GM11168 (cell line): ENCODE measurements around the gene FYTTD1.
"Not testable (repeated sequence)": the region's sequence is repeated elsewhere in the genome, so short reads cannot be mapped to it uniquely, and the experiment has no call there.

Experiments used
- in situ Hi-C: fragments of 300-500 bp; cut with MboI; formaldehyde crosslinking; loops from one replicate; pipeline ENCODE4 v1.12.0; 2022; ENCODE audit warnings: low sequenced_read_pairs; ENCODE audit not compliant: unreplicated experiment

FYTTD1 gene

GRCh38 chr3:197749601-197750395 lies at the start of gene FYTTD1:
TSS of gene FYTTD1 (plus strand) at chr3:197749883. CDS start at chr3:197749972, 89 bp downstream.
- in situ Hi-C loops = no loop called here

GRCh38 chr3:197700095-197700494 lies 49.6 kb upstream of the FYTTD1 start:
- in situ Hi-C loops = no loop called here

GRCh38 chr3:197701841-197702240 lies 47.8 kb upstream of the FYTTD1 start:
- in situ Hi-C loops = no loop called here

GRCh38 chr3:197706658-197707057 lies 43.0 kb upstream of the FYTTD1 start:
- in situ Hi-C loops = no loop called here

- in situ Hi-C loops = no loop called here
Measured at GRCh38 chr3:197709135-197709534, 40.5 kb upstream of the FYTTD1 start.

GRCh38 chr3:197710965-197711364 lies 38.7 kb upstream of the FYTTD1 start:
- in situ Hi-C loops = not testable (repeated sequence)

GRCh38 chr3:197711973-197712707 lies 37.5 kb upstream of the FYTTD1 start:
- in situ Hi-C loops = no loop called here

GRCh38 chr3:197713477-197713822 lies 36.2 kb upstream of the FYTTD1 start:
- in situ Hi-C loops = no loop called here

GRCh38 chr3:197714251-197714650 lies 35.4 kb upstream of the FYTTD1 start:
- in situ Hi-C loops = no loop called here

- in situ Hi-C loops = no loop called here
Measured at GRCh38 chr3:197718891-197719290, 30.8 kb upstream of the FYTTD1 start.

GRCh38 chr3:197720694-197721093 lies 29.0 kb upstream of the FYTTD1 start:
- in situ Hi-C loops = no loop called here

GRCh38 chr3:197722734-197723133 lies 26.9 kb upstream of the FYTTD1 start:
- in situ Hi-C loops = no loop called here

GRCh38 chr3:197727878-197728277 lies 21.8 kb upstream of the FYTTD1 start:
- in situ Hi-C loops = not testable (repeated sequence)

- in situ Hi-C loops = no loop called here
Measured at GRCh38 chr3:197728487-197728886, 21.2 kb upstream of the FYTTD1 start.

GRCh38 chr3:197730200-197730599 lies 19.5 kb upstream of the FYTTD1 start:
- in situ Hi-C loops = no loop called here

GRCh38 chr3:197730770-197731169 lies 18.9 kb upstream of the FYTTD1 start:
- in situ Hi-C loops = not testable (repeated sequence)

- in situ Hi-C loops = not testable (repeated sequence)
Measured at GRCh38 chr3:197731483-197731882, 18.2 kb upstream of the FYTTD1 start.

- in situ Hi-C loops = no loop called here
Measured at GRCh38 chr3:197733042-197733441, 16.6 kb upstream of the FYTTD1 start.

- in situ Hi-C loops = no loop called here
Measured at GRCh38 chr3:197734667-197735318, 14.9 kb upstream of the FYTTD1 start.

- in situ Hi-C loops = no loop called here
Measured at GRCh38 chr3:197736010-197736490, 13.6 kb upstream of the FYTTD1 start.
